MCF 10A (cell line): ENCODE data around the gene DCHS2. TPM values are rescaled to one million over a fixed set of nuclear protein-coding genes. Genes with fewer than 3 reads are reported as not detected.

ENCODE experiments used
- BruUV-seq: library from RNA; stranded (reverse); fragments of 400-500 nt; replicated peaks from 2 replicates; lab custom pipeline; 2021; lab: Mats Ljungman, UMichigan
- CTCF ChIA-PET: fragments of 300-600 bp; sonication (Branson Sonifier 250); formaldehyde crosslinking; extraction: SDS; loops from one replicate; lab custom pipeline; 2021; ENCODE audit warnings: antibody characterized with exemption, inconsistent platforms; lab: Yijun Ruan, JAX
- POLR2A ChIA-PET: fragments of 300-600, 350-650 bp; sonication (Branson Sonifier 250); formaldehyde crosslinking; extraction: SDS; loops from one replicate; lab custom pipeline; 2020; ENCODE audit warnings: antibody characterized with exemption, inconsistent platforms; lab: Yijun Ruan, JAX
- DNase-seq: peaks from one replicate; pipeline ENCODE4 v3.0.0-alpha.2; 2018; ENCODE audit not compliant: unreplicated experiment
- H3K27ac Mint-ChIP-seq: one replicate; pipeline ENCODE4 v1.8.0; 2022; ENCODE audit warnings: mild to moderate bottlenecking, low read depth, mixed read lengths; ENCODE audit not compliant: unreplicated experiment
- H3K27me3 Mint-ChIP-seq: one replicate; pipeline ENCODE4 v1.8.0; 2022; ENCODE audit warnings: mixed read lengths; ENCODE audit not compliant: insufficient read depth, unreplicated experiment
- H3K36me3 Mint-ChIP-seq: one replicate; pipeline ENCODE4 v1.8.0; 2022; ENCODE audit warnings: mild to moderate bottlenecking, moderate library complexity, mixed read lengths; ENCODE audit not compliant: insufficient read depth, unreplicated experiment
- H3K4me1 Mint-ChIP-seq: one replicate; pipeline ENCODE4 v1.8.0; 2022; ENCODE audit warnings: mixed read lengths; ENCODE audit not compliant: insufficient read depth, unreplicated experiment
- H3K4me3 Mint-ChIP-seq: one replicate; pipeline ENCODE4 v1.8.0; 2022; ENCODE audit warnings: mild to moderate bottlenecking, moderate library complexity, mixed read lengths; ENCODE audit not compliant: unreplicated experiment
- H3K9me3 Mint-ChIP-seq: one replicate; pipeline ENCODE4 v1.8.0; 2022; ENCODE audit warnings: mixed read lengths; ENCODE audit not compliant: unreplicated experiment
- intact Hi-C: fragments of 100-400 bp; cut with micrococcal nuclease; formaldehyde crosslinking; loops from 2 replicates; pipeline ENCODE4 v1.14.1; 2022
- total RNA-seq: library from RNA; stranded (reverse); gene quantifications from 2 replicates; pipeline ENCODE4 v1.2.3, GENCODE V29; 2022
- TF ChIP-seq, protein P1 (sequence below): fragments of 200-600 bp; IDR thresholded peaks from one replicate; pipeline ENCODE4 v1.8.0; 2022; ENCODE audit warnings: antibody characterized with exemption, mild to moderate bottlenecking; ENCODE audit not compliant: unreplicated experiment

Gene DCHS2
- total RNA-seq, 1 experiment from 2014 or later = 0.02 TPM

DNA sequence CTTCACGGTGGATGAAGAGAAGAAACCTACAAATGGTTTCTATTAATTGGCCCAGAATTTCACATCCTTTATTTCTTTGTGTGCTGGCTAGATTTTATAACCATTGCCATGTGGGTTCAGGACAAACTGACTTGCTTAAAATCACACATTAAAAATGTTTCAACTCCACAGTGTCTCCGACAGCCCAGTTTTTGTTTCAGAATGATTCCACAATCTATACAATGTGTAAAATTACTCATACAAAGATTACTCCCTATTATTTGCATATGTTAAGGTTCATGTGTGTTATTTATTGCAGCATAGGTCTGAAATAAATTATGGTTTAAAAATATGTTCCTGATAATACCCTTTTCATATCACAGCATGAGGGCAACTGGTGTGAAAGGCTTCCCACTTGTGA lies 20.6 kb downstream of the DCHS2 start:
- no TSS peak for BruUV-seq
- Mint-ChIP-seq H3K9me3 (no peaks in the 10 kb centered on the region), H3K36me3 (no peaks in the 10 kb centered on the region), H3K27ac (no peak overlapping the region), H3K27me3 (no peaks in the 10 kb centered on the region), H3K4me1 (peaks cover 17% of the 10 kb centered on the region), H3K4me3 (no peak overlapping the region)
- TF ChIP-seq, protein P1, sequence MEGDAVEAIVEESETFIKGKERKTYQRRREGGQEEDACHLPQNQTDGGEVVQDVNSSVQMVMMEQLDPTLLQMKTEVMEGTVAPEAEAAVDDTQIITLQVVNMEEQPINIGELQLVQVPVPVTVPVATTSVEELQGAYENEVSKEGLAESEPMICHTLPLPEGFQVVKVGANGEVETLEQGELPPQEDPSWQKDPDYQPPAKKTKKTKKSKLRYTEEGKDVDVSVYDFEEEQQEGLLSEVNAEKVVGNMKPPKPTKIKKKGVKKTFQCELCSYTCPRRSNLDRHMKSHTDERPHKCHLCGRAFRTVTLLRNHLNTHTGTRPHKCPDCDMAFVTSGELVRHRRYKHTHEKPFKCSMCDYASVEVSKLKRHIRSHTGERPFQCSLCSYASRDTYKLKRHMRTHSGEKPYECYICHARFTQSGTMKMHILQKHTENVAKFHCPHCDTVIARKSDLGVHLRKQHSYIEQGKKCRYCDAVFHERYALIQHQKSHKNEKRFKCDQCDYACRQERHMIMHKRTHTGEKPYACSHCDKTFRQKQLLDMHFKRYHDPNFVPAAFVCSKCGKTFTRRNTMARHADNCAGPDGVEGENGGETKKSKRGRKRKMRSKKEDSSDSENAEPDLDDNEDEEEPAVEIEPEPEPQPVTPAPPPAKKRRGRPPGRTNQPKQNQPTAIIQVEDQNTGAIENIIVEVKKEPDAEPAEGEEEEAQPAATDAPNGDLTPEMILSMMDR = no peak
- intact Hi-C loops = no loop called here
- ChIA-PET POLR2A (interaction anchor here (0.7 to 1.5 kb wide), 2 partner anchors 11 kb away, joined by 3 read pairs; no protein-coding TSS in a partner anchor), CTCF (interaction anchor here (0.6 to 1.2 kb wide), 2 partner anchors 36 to 161 kb away, joined by 3 to 4 read pairs; no protein-coding TSS in a partner anchor)
- DNase-seq = no peak

DNA sequence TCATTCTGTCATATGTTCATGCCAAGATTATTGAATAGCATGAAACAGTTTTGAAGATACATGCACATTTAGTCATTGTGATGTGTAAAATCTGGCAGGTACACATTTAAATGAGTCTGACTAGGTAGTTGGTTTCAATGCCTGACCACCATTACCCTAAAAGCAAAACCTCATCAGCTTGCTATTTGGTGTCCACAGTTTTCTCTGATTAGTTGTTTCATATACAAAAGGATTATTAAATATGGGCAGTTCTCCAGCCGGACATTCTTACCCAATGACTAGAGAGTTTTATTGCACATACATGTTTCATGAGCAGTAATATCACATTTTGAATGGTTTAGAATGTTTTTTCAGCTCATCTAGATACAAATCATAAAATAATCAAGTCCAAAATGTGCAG lies 23.7 kb downstream of the DCHS2 start:
- peak; percentile 73 for DNase-seq
- no peaks in the 10 kb centered on the region for H3K36me3 Mint-ChIP-seq
- peaks cover 23% of the 10 kb centered on the region for H3K4me1 Mint-ChIP-seq
- no peak overlapping the region for H3K27ac Mint-ChIP-seq
- H3K4me3 Mint-ChIP-seq = no peak overlapping the region
- no peaks in the 10 kb centered on the region for H3K9me3 Mint-ChIP-seq
- BruUV-seq = no TSS peak
- ChIA-PET POLR2A (interaction anchor here (0.5 to 0.6 kb wide), 2 partner anchors 33 to 82 kb away, joined by 3 read pairs; no protein-coding TSS in a partner anchor), CTCF (interaction anchor here (0.6 to 0.8 kb wide), 2 partner anchors 505 to 647 kb away, joined by 4 read pairs; no protein-coding TSS in a partner anchor)
- TF ChIP-seq, protein P1 = no peak
- no peaks in the 10 kb centered on the region for H3K27me3 Mint-ChIP-seq
- intact Hi-C loops = loop anchor here (5.0 kb wide), 1 partner anchor 51 kb away; no protein-coding TSS in a partner anchor

GRCh38 chr4:154466336-154466735 lies 25.3 kb downstream of the DCHS2 start:
- Mint-ChIP-seq H3K27me3 (no peaks in the 10 kb centered on the region), H3K9me3 (no peaks in the 10 kb centered on the region), H3K4me1 (peaks cover 8% of the 10 kb centered on the region), H3K27ac (no peak overlapping the region), H3K4me3 (no peak overlapping the region), H3K36me3 (no peaks in the 10 kb centered on the region)
- TF ChIP-seq, protein P1 = no peak
- CTCF ChIA-PET = interaction anchor here (1.2 to 2.5 kb wide), 2 partner anchors 21 to 40 kb away, joined by 4 to 13 read pairs; no protein-coding TSS in a partner anchor
- POLR2A ChIA-PET = interaction anchor here (1.2 kb wide), 1 partner anchor 12 kb away, joined by 3 read pairs; no protein-coding TSS in a partner anchor
- BruUV-seq = no TSS peak
- intact Hi-C loops = loop anchor here (5.0 kb wide), 1 partner anchor 49 kb away; no protein-coding TSS in a partner anchor
- DNase-seq = no peak

- ChIA-PET CTCF (interaction anchor here (0.7 to 2.5 kb wide), 3 partner anchors 23 to 89 kb away, joined by 3 to 13 read pairs (median 4); no protein-coding TSS in a partner anchor), POLR2A (interaction anchor here (0.5 to 0.9 kb wide), 2 partner anchors 48 to 131 kb away, joined by 3 read pairs; no protein-coding TSS in a partner anchor)
- intact Hi-C loops = loop anchor here (5.0 kb wide), 1 partner anchor 48 kb away; no protein-coding TSS in a partner anchor
- Mint-ChIP-seq H3K27me3 (no peaks in the 10 kb centered on the region), H3K4me3 (peak overlapping the region; percentile 18), H3K36me3 (no peaks in the 10 kb centered on the region), H3K27ac (peak overlapping the region; percentile 7), H3K9me3 (no peaks in the 10 kb centered on the region), H3K4me1 (peaks cover 7% of the 10 kb centered on the region)
- TF ChIP-seq, protein P1 = no peak
- peak; percentile 82 for DNase-seq
- BruUV-seq = no TSS peak
Measured at GRCh38 chr4:154465085-154465484, 26.5 kb downstream of the DCHS2 start.
